DOHH2 (cell line): ENCODE data around the gene CBARP.
A peak's percentile ranks its signal among the peaks of the same experiment; 100 is the strongest.

ENCODE experiments used
- H3F3A ChIP-seq: fragments of 200-600 bp; sonication (generic), shearing (Covaris generic); 2 replicates; pipeline ENCODE4 v1.6.0; 2016; ENCODE audit warnings: antibody characterized with exemption, mild to moderate bottlenecking; ENCODE audit not compliant: control insufficient read depth, insufficient read depth
- H3K27ac ChIP-seq: fragments of 200-600 bp; sonication (generic); 2 replicates; pipeline ENCODE4 v1.5.1; 2014; ENCODE audit warnings: low read depth, mild to moderate bottlenecking, low read length, moderate library complexity
- H3K27me3 ChIP-seq: fragments of 200-600 bp; sonication (generic); 2 replicates; pipeline ENCODE4 v1.6.1; 2014; ENCODE audit warnings: mild to moderate bottlenecking, low read length, mixed read lengths; ENCODE audit not compliant: control insufficient read depth
- H3K36me3 ChIP-seq: fragments of 200-600 bp; sonication (generic); 2 replicates; pipeline ENCODE4 v1.6.1; 2014; ENCODE audit warnings: mild to moderate bottlenecking, low read length, moderate library complexity, mixed read lengths; ENCODE audit not compliant: control insufficient read depth
- H3K4me1 ChIP-seq: fragments of 200-600 bp; sonication (generic); 2 replicates; pipeline ENCODE4 v1.6.1; 2014; ENCODE audit warnings: mild to moderate bottlenecking, low read length, mixed read lengths; ENCODE audit not compliant: control insufficient read depth
- H3K4me2 ChIP-seq: fragments of 200-600 bp; sonication (generic); 2 replicates; pipeline ENCODE4 v1.6.0; 2014; ENCODE audit warnings: mild to moderate bottlenecking, low read length, moderate library complexity
- H3K4me3 ChIP-seq: fragments of 200-600 bp; sonication (generic); 2 replicates; pipeline ENCODE4 v1.5.1; 2014; ENCODE audit warnings: mild to moderate bottlenecking, low read length, mixed read lengths
- H3K79me2 ChIP-seq: fragments of 200-600 bp; sonication (generic); 2 replicates; pipeline ENCODE4 v1.6.1; 2014; ENCODE audit warnings: mild to moderate bottlenecking, low read length, mixed read lengths; ENCODE audit not compliant: control insufficient read depth
- H3K9me2 ChIP-seq: fragments of 200-600 bp; sonication (generic); replicated peaks from 2 replicates; pipeline ENCODE4 v1.6.1; 2014; ENCODE audit warnings: mild to moderate bottlenecking, low read length, mixed read lengths; ENCODE audit not compliant: control insufficient read depth
- H3K9me3 ChIP-seq: fragments of 200-600 bp; sonication (generic); 2 replicates; pipeline ENCODE4 v1.6.1; 2014; ENCODE audit warnings: antibody characterized with exemption, low read length, mixed read lengths; ENCODE audit not compliant: control insufficient read depth, insufficient read depth
- H4K20me1 ChIP-seq: fragments of 200-600 bp; sonication (generic); 2 replicates; pipeline ENCODE4 v1.6.0; 2014; ENCODE audit warnings: low read depth, mild to moderate bottlenecking, antibody characterized with exemption, low read length, moderate library complexity; ENCODE audit not compliant: control insufficient read depth, insufficient read depth
- EZH2phosphoT487 ChIP-seq: fragments of 200-600 bp; sonication (generic); IDR thresholded peaks from 2 replicates; pipeline ENCODE4 v1.6.1; 2017; ENCODE audit warnings: borderline replicate concordance, mild to moderate bottlenecking, antibody characterized with exemption, low read length, moderate library complexity, mixed read lengths
- TF ChIP-seq, protein P1 (sequence below): fragments of 200-600 bp; sonication (generic); IDR thresholded peaks from one replicate; pipeline ENCODE4 v1.5.1; 2014; ENCODE audit warnings: antibody characterized with exemption, mild to moderate bottlenecking, low read depth, low read length; ENCODE audit not compliant: poor library complexity, severe bottlenecking

CBARP gene

DNA sequence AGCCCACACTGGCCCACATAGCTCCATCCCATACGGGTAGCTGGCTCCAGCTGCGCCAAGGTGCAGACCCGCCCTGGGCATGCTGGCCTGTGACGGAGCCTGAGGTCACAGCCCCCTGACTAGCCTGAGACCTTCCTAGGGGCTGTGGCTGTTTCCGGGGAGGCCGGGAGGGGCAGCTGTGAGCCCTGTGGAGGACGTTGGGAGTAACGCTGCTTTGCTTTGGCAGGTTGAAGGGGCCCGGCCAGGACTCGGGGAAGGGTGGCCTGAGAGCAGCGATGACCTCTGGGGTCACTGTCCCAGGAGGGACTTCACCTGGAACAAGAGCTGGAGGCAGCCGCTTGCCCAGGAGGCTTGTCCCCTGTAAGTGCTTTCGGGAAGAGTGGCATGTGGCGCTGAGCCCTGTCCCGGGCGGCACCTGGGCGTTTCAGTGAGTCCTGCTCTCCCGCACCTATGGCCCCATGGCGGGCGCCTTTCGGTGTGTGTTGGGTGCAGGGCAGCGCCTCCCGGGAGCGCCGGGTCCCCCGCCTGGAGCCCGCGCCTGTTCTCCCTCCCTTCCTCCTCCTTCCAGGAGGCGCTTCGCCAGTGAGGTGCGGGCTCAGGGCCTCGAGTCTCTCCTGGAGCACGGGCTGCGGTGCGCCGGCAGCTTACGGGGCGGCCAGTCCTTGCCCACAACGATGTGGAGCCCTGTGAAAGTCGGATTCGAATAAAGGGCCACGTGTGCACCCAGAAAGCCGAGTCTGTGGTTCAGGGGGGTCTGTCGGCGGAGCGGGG lies 36.5 kb upstream of the CBARP start:
- H3K4me3 ChIP-seq = peak overlapping the region; percentile 76
- H3K9me3 ChIP-seq = no peaks in the 10 kb centered on the region
- peaks cover 57% of the 10 kb centered on the region for H3K4me1 ChIP-seq
- no peaks in the 10 kb centered on the region; the same call in 1 of the 2 replicates for H3K27me3 ChIP-seq
- H3K4me2 ChIP-seq = peak overlapping the region; percentile 96
- H3F3A ChIP-seq = peaks cover 50% of the 10 kb centered on the region
- peaks cover 91% of the 10 kb centered on the region for H3K36me3 ChIP-seq
- no peaks in the 10 kb centered on the region for H3K9me2 ChIP-seq
- TF ChIP-seq, protein P1, sequence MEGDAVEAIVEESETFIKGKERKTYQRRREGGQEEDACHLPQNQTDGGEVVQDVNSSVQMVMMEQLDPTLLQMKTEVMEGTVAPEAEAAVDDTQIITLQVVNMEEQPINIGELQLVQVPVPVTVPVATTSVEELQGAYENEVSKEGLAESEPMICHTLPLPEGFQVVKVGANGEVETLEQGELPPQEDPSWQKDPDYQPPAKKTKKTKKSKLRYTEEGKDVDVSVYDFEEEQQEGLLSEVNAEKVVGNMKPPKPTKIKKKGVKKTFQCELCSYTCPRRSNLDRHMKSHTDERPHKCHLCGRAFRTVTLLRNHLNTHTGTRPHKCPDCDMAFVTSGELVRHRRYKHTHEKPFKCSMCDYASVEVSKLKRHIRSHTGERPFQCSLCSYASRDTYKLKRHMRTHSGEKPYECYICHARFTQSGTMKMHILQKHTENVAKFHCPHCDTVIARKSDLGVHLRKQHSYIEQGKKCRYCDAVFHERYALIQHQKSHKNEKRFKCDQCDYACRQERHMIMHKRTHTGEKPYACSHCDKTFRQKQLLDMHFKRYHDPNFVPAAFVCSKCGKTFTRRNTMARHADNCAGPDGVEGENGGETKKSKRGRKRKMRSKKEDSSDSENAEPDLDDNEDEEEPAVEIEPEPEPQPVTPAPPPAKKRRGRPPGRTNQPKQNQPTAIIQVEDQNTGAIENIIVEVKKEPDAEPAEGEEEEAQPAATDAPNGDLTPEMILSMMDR = no peak
- no peak for TF ChIP-seq EZH2phosphoT487
- no peak overlapping the region for H3K27ac ChIP-seq
- peaks cover 19% of the 10 kb centered on the region for H4K20me1 ChIP-seq
- peaks cover 70% of the 10 kb centered on the region for H3K79me2 ChIP-seq

DNA sequence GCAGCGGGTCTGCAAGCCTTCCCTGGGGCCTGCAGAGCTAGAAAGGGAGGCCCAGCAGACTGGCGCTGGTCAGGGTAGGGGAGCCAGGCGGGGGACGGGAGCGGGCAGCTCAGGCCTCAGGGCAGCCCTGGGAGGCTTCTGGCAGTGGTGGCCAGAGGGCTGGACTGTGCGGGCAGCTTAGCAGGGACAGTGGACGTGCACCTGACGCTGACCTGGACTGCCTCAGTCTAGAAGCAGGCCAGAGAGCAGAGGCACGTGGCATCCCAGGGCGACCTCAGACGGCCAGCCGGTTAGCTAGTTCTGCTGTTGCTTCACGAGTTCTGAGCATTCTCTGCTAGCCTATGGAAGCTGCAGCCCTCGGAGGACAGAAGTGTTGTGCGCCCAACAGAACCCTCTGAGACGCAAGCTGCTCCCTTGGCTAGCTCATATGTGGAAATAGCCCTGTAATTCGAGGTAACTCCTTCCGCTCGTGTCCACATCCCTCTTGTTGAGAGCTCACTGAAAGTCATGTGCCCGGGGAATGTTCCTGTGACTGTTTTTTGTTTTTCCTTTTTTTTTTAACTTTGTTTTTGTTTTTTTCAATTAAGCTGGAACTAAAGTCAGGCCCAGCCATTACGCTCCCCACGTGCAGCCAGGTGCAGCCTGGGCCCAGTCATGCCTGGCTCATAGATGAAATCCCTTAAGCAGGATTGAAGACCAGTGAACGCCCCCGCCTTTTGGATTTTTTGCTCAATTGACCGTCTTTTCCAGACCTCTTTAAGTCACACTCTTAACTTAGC lies 35.6 kb upstream of the CBARP start:
- H4K20me1 ChIP-seq = peaks cover 19% of the 10 kb centered on the region
- H3K79me2 ChIP-seq = peaks cover 75% of the 10 kb centered on the region

DNA sequence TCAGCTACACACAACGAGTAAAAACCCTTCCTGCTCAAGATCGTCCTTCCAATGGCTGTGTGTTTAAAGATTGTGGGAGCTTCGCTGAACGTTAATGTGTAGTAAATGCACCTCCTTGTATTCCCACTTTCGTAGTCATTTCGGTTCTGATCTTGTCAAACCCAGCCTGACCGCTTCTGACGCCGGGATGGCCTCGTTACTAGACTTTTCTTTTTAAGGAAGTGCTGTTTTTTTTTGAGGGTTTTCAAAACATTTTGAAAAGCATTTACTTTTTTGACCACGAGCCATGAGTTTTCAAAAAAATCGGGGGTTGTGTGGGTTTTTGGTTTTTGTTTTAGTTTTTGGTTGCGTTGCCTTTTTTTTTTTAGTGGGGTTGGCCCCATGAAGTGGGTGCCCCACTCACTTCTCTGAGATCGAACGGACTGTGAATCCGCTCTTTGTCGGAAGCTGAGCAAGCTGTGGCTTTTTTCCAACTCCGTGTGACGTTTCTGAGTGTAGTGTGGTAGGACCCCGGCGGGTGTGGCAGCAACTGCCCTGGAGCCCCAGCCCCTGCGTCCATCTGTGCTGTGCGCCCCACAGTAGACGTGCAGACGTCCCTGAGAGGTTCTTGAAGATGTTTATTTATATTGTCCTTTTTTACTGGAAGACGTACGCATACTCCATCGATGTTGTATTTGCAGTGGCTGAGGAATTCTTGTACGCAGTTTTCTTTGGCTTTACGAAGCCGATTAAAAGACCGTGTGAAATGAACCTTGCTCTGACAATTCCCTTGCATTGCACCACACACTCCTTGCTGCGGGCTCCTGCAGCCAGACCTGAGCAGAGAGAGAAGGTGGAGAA lies 34.8 kb upstream of the CBARP start:
- Histone ChIP-seq H3K4me3 (no peak overlapping the region), H3K4me2 (peak overlapping the region; percentile 96; the same call in 1 of the 2 replicates), H3K4me1 (peaks cover 70% of the 10 kb centered on the region), H3K27ac (no peak overlapping the region), H3K9me2 (no peaks in the 10 kb centered on the region), H3F3A (peaks cover 52% of the 10 kb centered on the region), H3K27me3 (no peaks in the 10 kb centered on the region; the same call in 1 of the 2 replicates), H3K79me2 (peaks cover 75% of the 10 kb centered on the region), H3K9me3 (no peaks in the 10 kb centered on the region), H3K36me3 (peaks cover 74% of the 10 kb centered on the region), H4K20me1 (peaks cover 19% of the 10 kb centered on the region)
- TF ChIP-seq EZH2phosphoT487 = no peak
- TF ChIP-seq, protein P1 = no peak

More for the DNA sequence above, 35.6 kb upstream of the CBARP start:
- H3K36me3 ChIP-seq = peaks cover 82% of the 10 kb centered on the region
- no peaks in the 10 kb centered on the region; the same call in 1 of the 2 replicates for H3K27me3 ChIP-seq
- peaks cover 52% of the 10 kb centered on the region for H3F3A ChIP-seq
- TF ChIP-seq EZH2phosphoT487 = no peak
- TF ChIP-seq, protein P1 = no peak
- peak overlapping the region; percentile 76; the same call in 1 of the 2 replicates for H3K4me3 ChIP-seq
- no peaks in the 10 kb centered on the region for H3K9me3 ChIP-seq
- H3K4me1 ChIP-seq = peaks cover 62% of the 10 kb centered on the region
- no peaks in the 10 kb centered on the region for H3K9me2 ChIP-seq
- H3K27ac ChIP-seq = no peak overlapping the region
- H3K4me2 ChIP-seq = peak overlapping the region; percentile 96; the same call in 1 of the 2 replicates
